A172 (cell line): ENCODE measurements around the gene STAB1. TPM values are rescaled to one million over a fixed set of nuclear protein-coding genes. Genes with fewer than 3 reads are reported as not detected.

Source experiments
- DNase-seq: peaks from one replicate; pipeline ENCODE4 v3.0.0-alpha.2; 2015; ENCODE audit warnings: low spot score
- total RNA-seq: library from RNA; depleted of rRNA; stranded (reverse); fragments of >200 nt; shearing (Covaris generic); gene quantifications from 2 replicates; pipeline ENCODE4 v1.2.3, GENCODE V29; 2014; rRNA removed

The STAB1 gene
- total RNA-seq, 1 experiment from 2014 or later, result 0.12 TPM

DNA sequence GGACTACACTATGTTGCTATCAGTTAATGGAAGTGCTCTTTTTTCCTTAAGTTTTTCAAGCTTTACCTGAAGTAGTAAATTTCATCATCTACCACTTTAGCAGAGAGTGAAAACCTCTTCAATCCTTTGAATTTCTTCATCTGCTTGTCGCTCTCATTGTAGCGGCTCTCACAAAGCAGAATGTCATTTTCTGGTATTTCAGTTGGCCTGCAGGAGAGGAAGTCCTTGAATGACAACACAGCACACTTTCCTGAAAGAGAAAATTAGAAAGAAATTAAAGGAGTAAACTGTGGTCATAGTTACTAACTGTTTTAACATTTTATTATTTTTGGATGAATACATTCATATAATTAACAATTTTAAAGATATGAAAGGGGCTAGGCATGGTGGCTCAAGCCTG is 68.8 kb downstream of the STAB1 start:
- DNase-seq, result no peak

GRCh38 chr3:52568069-52568468 is 72.9 kb downstream of the STAB1 start:
- no peak for DNase-seq

DNA sequence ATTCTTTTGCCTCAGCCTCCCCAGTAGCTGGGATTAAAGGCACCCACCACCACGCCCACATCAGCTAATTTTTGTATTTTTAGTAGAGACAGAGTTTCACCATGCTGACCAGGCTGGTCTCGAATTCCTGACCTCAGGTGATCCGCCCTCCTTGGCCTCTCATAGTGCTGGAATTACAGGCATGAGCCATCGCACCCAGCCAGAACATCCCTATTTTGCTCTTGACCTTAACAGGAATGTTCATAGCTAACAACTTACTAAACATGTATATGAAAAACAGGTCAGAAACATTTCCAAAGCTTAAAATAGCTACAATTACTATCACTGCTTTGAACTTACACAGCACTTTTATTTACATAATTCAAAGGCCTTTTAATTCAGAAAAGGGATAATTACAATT is 74.9 kb downstream of the STAB1 start:
- DNase-seq, result no peak

DNA sequence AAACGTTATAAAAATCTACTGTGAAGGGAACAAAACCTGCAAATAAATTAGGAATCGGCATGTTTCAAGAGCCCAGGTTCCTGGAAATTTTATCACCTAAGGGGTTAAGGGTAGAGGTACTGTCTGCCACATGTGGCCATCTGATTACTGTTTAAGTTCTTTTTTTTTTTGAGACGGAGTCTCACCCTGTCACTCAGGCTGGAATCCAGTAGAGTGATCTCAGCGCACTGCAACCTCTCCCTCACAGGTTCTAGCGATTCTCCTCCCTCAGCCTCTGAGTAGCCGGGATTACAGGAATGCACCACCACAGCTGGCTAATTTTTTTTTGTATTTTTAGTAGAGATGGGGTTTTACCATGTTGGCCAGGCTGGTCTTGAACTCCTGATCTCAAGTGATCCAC is 77.1 kb downstream of the STAB1 start:
- no peak for DNase-seq

Other genes with a start within 250 kb of the STAB1 start
- gene PPM1M, start 249.6 kb upstream of the STAB1 start, total RNA-seq, result 15.6 and 19.5 TPM in 2 replicates
- 42.0 and 46.2 TPM in 2 replicates for gene WDR82, start 216.7 kb upstream of the STAB1 start, total RNA-seq
- 5.4 and 6.8 TPM in 2 replicates for gene GLYCTK, start 207.5 kb upstream of the STAB1 start, total RNA-seq
- 0.69 and 3.1 TPM in 2 replicates for gene DNAH1, start 179.0 kb upstream of the STAB1 start, total RNA-seq
- 84.6 and 122 TPM in 2 replicates for gene BAP1, start 85.3 kb upstream of the STAB1 start, total RNA-seq
- gene PHF7, start 84.7 kb upstream of the STAB1 start, total RNA-seq, result 14.2 and 15.6 TPM in 2 replicates
- 0.05 and 0.07 TPM in 2 replicates for gene SEMA3G, start 50.2 kb upstream of the STAB1 start, total RNA-seq
- gene TNNC1, start 41.3 kb upstream of the STAB1 start, total RNA-seq, result 16.5 and 36.6 TPM in 2 replicates
- 25.7 and 46.1 TPM in 2 replicates for gene NISCH, start 39.7 kb upstream of the STAB1 start, total RNA-seq
- gene NT5DC2, start 38.5 kb downstream of the STAB1 start, total RNA-seq, result 65.6 and 92.3 TPM in 2 replicates
- 17.1 and 47.0 TPM in 2 replicates for gene UQCC5, start 41.3 kb downstream of the STAB1 start, total RNA-seq
- 47.6 and 53.4 TPM in 2 replicates for gene PBRM1, start 190.6 kb downstream of the STAB1 start, total RNA-seq
- 120 and 188 TPM in 2 replicates for gene GNL3, start 190.7 kb downstream of the STAB1 start, total RNA-seq
- 74.6 and 100 TPM in 2 replicates for gene GLT8D1, start 210.5 kb downstream of the STAB1 start, total RNA-seq
- gene SPCS1, start 210.8 kb downstream of the STAB1 start, total RNA-seq, result 192 and 194 TPM in 2 replicates